ENCODE measurements around the gene KRTAP20-4.

Gene KRTAP20-4

DNA sequence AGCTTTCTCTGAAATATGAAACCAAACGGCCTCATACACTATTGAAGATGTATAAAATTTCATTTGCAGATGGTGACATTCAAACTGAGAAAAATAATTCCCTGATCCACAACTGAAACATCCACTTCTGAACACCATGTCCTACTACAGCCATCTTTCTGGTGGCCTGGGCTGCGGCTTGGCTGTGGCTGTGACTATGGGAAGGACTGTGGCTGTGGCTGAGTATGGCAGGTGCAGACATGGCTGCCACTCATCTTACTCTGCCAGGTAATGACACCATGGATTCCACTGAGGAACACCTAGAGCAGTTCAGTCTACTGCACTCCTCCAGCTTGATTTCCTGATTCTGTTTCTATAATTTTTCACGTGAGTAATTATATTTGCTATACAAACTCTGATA, at the start of gene KRTAP20-4:
Gene KRTAP20-4, plus strand, starts transcription at position 106 of the 400 bp plus-strand sequence.
- no peak for DNase-seq

DNA sequence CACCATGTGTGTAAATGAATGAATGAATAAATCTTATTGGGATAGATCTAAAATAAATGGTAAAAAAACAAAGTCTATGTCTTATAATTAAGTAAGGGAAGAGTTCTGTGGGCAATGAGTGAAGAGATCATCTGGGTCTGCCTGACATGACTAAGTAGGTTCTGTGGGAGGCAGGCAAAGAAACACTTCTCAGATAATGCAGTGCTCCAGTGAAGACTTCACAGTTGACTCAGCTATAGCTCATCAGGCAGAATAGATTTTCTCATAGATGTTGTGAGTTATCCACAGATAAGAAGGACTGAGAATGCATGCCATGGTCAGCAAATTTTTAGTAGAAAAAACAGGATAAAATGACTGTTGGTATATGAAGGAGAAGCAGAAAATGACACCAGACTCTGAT, 42.7 kb upstream of the KRTAP20-4 start:
- DNase-seq = no peak

DNA sequence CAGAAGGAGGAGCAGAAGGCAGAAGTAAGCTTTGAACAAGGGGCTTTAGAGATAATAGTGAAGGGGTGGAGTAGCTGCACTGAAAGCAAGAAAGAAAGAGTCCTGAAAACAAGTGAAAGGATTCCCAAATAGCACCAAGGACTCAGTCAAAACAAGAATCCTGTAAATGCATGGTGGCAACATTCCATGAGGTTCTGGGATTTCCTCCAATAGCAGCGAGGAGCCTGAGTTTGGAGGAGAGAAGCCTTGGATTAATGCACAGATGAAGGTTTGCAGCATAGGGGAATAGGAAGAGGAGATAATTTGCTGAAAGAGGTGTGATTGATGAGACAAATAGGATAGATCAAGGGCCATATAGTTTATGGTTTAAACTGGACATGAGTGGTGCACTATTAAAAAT, 41.1 kb upstream of the KRTAP20-4 start:
- no peak for DNase-seq

DNA sequence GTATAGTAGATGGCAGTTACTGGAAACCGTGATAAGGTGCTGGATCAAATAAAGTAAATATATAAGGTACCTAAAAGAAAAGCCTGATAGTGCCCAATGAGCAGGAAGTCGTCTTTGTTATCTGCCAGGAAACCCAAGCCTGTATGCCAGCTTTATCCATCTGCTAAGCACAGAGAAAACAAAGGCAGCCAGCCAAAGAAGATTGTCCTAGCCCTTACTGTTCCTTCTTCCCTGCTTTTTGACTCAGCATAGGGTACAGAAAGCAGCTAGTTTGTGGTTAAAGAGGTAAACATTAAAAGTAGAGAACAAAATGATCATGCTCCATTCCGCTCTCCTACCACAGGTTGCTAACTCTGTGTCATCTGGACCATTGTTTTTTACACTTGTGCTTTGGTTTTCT, 40.3 kb upstream of the KRTAP20-4 start:
- DNase-seq = no peak

DNA sequence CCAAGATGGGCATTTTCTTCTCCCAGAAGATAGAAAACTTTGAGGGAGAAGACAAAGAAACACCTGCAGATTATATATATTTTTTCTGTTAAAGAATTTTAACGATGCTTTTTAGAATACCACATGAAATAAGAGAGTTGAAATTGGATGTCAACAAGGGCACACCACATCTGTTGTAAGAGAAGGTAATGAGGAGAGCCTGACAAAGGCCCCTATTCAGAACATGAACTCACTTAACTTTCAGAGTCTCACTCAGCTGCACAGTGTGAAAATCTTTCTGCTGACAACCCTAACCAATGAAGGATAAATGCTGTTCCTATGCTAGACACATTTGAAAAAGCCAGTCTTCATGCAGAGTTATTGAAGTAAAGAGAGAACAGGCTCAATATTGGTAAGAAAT, 37.6 kb upstream of the KRTAP20-4 start:
- DNase-seq = no peak

DNA sequence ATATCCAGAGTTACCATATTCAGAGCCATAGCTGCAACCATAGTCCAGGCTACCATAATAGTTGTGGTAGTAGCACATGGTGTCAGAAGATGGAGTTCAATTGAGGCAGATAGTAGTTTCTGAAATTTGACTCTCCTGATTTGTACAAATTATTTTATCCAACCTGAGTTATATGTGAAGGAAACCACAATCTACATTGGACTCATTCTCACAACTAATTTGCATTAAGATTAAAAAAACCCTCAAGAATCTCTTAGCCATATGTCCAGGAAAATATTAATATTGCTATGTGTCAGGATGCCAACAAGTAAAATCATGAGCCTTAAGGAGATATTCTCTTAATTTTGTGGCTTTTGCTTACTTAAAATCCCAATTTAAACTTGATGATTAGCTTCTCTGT, 30.1 kb upstream of the KRTAP20-4 start, which contains the start of gene KRTAP22-2:
Gene KRTAP22-2, minus strand, starts transcription at position 101 of the 400 bp plus-strand sequence.
- no peak for DNase-seq

DNA sequence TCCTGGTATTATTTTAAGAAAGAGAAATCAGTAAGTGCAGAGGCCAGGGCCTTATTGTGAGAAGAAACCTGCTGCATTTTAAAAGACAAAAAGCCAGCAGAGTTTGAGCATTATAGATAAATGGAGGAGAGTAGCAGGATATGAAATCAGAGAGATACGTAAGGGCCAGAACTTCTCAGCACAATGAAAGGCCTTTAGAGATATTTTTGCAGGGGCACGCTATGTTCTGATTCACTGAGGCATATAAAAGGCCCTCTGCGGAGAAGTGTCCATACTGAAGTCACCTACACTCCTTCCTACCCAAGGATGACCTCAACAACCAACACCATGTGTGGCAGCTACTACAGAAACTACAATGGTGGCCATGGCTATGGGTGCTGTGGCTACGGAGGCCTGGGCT, 28.3 kb upstream of the KRTAP20-4 start, which contains the start of gene KRTAP6-3:
Gene KRTAP6-3, plus strand, starts transcription at position 301 of the 400 bp plus-strand sequence. Its CDS starts 6 bp downstream, at position 307.
- no peak for DNase-seq

DNA sequence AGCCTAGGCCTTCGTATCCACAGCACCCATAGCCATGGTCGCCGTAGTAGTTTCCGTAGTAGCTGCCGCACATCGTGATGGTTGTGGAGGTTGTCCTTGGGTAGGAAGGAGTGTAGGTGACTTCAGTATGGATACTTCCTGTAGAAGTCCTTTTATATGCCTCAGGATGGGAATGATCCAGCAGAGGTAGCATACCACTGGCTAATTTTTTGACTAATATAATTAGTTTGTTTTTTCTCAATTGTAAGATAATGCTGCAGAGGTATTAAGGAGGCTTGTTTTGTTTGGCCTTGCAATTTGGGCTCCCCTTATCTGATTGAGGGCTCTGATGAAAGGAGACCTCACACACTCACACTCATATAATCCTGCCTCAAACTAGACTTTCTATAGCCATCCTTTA, 21.6 kb upstream of the KRTAP20-4 start, which contains the start of gene KRTAP6-2:
Gene KRTAP6-2, minus strand, starts transcription at position 101 of the 400 bp plus-strand sequence. Its CDS starts 28 bp downstream, at position 73.
- no peak for DNase-seq

DNA sequence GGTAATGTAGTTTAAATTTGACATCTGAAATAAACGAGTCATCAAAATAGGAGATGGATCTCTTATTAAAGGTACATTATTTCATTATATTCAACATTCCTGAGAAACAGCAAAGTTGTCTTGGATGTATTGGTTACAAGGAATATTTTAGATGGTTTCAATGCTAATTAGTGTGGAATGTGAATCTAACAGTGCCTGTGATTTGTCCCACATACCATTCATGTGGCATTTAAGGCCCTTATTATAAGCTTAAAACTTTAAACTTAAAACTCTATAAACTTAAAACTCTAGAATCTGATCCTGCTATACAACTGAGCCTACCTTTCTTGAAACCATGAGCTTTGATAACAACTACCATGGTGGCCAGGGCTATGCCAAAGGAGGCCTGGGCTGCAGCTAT, 19.6 kb upstream of the KRTAP20-4 start, which contains the start of gene KRTAP22-1:
Gene KRTAP22-1, plus strand, starts transcription at position 301 of the 400 bp plus-strand sequence.
- no peak for DNase-seq

DNA sequence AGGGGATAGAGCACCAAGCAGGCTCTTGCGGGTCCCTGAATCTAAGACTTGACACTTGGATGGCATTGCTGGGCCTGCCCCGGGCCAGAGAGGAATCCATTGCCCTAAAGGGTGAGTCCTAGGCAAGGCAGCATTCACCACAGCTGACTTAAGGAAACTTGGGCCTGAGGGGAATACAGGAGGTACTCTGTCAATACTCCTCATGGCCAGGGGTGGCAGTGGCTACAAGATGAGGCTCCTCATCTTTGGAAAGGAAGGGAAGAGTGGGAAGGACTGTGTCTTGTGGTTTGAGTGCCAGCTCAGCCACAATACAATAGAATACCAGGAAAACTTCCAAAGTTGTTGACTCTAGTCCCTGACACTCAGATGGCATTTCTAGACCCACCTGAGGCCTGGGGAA, 14.5 kb upstream of the KRTAP20-4 start:
- no peak for DNase-seq

DNA sequence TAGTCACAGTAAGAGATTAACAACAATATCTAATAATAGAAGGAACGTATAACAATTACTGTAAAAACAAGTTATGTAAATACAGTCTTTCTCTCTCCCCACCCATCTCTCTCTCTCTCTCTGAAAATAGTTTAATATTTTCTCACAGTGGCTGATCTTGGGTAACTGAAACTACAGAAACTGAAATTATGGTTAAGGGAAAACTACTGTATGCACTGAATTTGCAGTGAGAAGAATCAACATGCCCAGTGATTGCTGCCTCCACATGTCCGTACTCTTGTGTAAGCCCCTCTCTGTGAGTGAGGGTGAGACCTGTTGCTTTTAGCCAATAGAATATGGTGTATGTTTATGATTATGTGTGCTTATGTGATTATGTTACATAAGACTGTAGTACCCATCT, 8.3 kb upstream of the KRTAP20-4 start:
- DNase-seq = no peak

DNA sequence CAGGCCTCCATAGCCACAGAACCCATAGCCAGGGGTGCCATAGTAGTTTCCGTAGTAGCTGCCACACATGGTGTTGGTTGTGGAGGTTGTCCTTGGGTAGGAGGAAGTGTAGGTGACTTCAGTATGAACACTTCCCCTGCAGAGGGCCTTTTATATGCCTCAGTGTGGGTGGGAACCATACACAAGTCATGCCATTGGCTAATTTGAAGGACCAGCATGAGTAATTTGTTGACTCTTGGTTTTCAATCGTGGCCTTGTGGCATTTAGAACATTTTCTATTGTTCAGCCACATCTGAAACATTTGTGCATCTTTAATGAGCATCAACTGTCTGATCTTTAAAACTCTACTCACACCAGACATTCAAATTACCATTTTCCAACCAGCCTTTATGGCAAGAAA, 6.6 kb upstream of the KRTAP20-4 start, which contains the start of gene KRTAP6-1:
Gene KRTAP6-1, minus strand, starts transcription at position 95 of the 400 bp plus-strand sequence. Its CDS starts 26 bp downstream, at position 69.
- DNase-seq = no peak

DNA sequence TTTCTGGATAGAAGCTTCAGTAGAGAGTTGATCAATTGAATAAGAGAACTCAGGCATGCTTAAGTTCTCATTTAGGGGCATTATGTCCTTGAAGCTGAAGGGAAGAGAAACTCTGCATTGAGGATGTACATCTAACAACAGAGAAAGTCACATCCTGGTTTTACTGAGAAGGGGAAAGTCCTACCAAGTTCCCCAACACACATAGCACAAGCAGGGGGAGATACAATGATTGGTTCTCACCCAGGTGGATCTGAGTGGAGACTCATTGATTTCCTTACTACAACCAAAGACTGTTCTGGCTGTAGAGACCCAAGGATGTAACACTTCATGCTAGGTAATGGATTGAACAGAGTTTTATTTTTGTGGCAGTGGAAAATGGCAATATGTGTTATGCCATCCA, 5.2 kb upstream of the KRTAP20-4 start:
- DNase-seq = no peak

DNA sequence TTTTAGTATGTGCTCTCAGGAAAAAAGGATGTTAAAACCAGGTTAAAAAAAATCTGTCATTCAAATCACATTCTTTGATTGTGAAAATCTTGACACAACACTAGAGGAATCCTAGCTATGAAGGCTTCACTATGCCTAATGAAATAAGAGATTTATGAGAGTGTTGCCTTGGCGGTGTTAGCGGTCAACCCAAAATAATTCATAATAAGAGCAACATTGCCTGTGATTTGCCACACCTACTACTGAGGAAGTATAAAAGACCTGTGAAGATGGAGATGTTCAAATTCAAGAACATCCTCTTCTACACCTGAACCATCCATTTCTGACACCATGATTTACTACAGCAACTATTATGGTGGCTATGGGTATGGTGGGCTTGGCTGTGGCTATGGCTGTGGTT, 4.3 kb upstream of the KRTAP20-4 start, which contains the start of gene KRTAP20-1:
Gene KRTAP20-1, plus strand, starts transcription at position 301 of the 400 bp plus-strand sequence. Its CDS starts 30 bp downstream, at position 331.
- DNase-seq = no peak

DNA sequence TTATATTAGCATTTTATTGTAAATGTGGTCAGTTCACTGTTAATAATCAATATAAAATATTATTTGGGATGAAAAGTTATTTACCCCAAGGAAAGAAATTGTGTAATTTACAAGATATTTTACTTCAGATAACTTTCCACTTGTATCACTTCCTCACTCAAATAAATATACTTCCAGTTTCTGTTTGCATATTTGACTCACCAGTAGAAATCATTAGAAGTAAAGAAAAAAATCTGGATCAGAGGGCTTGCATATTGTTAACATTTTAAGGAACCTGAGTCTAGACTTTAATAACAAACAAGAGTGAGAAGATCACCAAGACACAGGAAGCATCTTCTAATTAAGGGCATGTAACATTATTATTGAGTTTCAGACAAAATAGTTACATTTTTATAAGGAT, 347 bp upstream of the KRTAP20-4 start:
- DNase-seq = no peak

DNA sequence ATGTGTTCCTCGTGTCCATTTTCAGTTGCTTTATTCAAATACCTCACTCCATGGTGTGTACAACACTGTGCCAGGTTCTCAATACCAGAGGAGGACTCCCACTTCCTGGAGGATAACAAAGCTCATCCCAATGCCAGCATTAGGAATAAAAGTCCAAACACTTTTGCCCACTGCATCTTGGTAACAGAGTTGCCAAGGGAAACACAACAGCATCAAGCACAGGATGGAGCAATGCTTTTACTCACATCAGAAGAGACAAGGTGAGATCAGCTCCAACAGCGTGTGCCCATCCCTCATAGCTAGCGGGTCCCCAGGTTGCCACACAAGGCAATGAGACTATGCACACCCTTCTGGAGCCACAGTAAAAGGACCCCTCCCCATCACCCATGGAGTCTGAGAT, 2.9 kb downstream of the KRTAP20-4 start:
- no peak for DNase-seq

DNA sequence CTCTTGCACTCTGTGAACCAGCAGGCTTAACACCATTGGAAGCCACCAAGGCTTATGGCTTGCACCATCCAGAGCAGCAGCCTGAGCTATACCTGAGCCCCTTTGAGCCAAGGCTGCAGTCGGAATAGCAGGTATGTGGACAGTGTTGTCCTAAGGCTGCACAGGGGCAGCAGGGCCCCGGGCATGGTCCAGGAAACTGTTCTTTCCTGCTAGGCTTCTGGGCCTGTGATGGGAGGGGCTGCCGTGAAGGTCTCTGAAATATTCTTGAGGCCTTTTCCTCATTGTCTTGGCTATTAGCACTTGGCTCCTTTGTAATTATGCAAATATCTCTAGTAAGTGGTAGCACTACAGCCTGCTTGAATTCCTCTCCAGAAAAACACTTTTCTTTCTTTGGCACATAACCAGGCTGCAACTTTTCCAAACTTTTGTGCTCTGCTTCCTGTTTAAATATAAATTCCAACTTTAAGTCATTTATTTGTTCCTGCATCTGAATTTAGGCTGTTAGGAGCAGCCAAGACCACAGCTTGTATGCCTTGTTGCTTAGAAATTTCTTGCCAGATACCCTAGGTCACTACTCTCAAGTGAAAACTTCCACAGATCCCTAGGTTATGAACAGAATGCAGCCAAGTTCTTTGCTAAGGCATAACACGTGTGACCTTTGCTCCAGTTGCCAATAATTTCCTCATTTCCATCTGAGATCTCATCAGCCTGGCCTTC, 5.2 kb downstream of the KRTAP20-4 start:
- DNase-seq = no peak

DNA sequence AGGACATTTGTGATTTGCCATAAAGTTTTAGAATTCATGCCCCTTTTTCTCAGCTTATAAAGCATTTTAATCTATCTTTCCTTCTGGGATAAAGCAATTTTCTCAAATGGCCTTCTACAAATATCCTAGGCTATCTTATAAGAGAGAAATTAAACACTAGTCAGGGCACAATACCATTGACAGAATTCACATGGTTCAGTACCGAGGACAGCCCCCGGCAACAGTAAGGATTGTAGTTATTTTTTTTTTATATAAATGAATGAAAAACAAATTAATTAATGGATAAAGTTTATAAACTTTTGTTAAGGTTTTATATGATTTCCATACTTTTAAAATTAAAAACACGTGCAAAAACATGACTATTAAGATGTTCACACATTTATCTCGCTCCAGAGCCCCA, 7.7 kb downstream of the KRTAP20-4 start:
- no peak for DNase-seq

DNA sequence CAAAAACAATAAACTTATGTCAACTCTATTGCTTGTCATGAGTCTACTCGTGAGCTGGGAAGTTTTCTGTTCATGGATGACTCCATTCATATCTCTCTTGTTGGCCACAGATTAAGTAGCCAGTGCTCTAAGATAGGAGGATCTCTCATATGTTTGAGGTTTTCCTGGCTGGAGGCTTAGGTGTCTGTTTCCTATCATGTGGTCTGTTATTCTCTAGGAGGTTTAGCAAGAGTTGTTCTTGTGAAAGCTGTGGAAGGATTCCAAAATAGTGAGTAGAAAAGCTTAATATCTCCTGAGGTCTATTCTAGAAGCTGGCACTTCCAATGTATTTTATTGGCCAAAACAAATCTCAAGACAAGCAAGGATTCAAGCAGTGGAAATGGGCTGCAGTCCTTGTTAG, 8.8 kb downstream of the KRTAP20-4 start:
- DNase-seq = no peak

DNA sequence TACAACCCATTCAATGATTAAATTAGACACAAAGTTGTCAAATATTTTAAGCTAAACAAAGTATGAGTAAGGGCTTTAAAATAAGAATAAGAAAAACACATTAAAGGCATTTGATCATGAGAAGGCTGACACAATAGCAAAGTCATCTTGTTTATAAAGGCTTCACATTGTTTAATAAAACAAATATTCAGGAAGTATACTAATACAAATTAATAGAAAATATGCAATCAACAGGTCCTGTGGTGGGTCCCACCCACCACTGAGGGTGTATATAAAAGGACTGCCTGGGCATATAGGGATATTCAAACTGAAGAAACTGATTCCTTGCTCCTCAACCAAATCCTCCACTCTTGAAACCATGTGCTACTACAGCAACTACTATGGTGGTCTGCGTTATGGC, 14.5 kb downstream of the KRTAP20-4 start, which contains the start of gene KRTAP20-2:
Gene KRTAP20-2, plus strand, starts transcription at position 301 of the 400 bp plus-strand sequence. Its CDS starts 58 bp downstream, at position 359.
- no peak for DNase-seq

DNA sequence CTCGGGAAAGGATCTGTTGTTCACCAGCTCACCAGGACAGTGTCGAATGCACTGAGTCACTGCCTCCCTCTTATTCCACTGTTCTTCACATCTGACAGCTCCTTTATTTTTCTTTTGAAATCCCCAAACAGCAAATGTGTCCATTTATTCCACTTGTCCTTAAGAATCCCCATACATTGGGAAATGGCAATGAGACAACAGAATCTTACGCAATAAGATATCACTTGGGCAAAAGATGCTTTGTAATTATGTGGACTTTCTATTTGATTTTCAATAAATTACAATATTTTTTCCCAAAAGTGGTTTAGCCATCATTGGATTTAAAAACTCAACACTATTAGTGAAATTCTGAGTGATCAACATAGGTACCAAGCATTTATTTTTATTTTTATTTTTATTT, 18.3 kb downstream of the KRTAP20-4 start:
- no peak for DNase-seq

DNA sequence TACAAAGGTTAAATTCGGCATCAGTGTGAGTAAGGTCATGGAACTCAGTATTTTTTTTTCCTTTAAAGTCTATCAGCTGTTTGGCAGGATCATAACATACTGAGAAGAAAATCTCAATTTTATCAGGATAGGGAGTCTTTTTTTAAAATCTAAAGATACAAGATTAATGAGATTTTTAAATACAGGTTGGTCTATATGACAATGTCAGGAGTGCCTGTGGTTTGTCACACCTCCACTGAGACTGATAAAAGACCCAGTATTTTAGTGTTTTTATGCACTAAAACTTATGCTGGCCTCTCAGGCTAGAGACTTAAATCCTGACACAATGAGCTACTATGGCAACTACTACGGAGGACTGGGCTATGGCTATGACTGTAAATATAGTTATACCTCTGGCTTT, 22.1 kb downstream of the KRTAP20-4 start, which contains the start of gene KRTAP20-3:
Gene KRTAP20-3, plus strand, starts transcription at position 301 of the 400 bp plus-strand sequence.
- no peak for DNase-seq

DNA sequence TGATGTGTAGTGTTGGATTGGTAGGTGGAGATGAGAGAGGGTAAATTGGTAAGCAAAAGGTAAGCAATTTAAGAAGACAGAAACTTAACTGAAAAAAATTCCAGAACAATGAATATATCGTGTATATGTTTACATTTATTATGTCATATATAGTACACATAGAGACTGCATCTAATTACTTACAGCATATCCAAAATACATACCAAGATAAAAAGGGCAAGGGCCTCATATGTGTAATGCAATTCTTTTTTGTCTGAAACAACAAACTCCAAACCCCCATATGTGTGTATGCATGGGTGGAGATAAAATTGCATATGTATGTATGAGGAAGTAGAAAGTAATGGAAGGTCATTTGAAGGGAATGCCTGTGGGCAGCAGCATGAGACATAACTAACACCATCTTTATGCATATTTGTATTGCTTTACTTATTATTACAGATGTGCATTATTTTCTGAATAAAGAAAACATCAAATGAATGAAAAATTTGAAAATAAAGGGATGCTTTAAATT, 26.5 kb downstream of the KRTAP20-4 start:
- no peak for DNase-seq

DNA sequence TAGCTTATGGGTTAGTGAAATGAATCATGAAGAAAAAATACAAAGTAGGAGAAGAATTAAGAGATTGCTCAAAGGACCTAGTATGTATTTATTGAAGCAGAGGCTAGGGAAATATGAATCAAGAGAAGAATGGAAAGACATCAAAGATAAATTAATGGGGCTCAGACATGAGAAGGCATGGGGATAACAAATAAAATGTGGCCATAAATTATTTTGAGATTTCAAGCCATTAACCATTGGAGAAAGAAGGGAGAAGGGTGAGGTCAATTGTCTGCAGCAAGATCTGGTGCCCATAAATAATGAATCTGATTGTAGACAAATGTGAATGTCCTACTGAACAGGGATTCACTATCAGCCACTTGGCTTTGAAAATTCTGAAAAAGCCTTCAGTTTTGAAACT, 32.5 kb downstream of the KRTAP20-4 start:
- DNase-seq = no peak
